Measurements from ENCODE around the gene TTC21B.
"Not testable (repeated sequence)": the region's sequence is repeated elsewhere in the genome, so short reads cannot be mapped to it uniquely, and the experiment has no call there.

The TTC21B gene

DNA sequence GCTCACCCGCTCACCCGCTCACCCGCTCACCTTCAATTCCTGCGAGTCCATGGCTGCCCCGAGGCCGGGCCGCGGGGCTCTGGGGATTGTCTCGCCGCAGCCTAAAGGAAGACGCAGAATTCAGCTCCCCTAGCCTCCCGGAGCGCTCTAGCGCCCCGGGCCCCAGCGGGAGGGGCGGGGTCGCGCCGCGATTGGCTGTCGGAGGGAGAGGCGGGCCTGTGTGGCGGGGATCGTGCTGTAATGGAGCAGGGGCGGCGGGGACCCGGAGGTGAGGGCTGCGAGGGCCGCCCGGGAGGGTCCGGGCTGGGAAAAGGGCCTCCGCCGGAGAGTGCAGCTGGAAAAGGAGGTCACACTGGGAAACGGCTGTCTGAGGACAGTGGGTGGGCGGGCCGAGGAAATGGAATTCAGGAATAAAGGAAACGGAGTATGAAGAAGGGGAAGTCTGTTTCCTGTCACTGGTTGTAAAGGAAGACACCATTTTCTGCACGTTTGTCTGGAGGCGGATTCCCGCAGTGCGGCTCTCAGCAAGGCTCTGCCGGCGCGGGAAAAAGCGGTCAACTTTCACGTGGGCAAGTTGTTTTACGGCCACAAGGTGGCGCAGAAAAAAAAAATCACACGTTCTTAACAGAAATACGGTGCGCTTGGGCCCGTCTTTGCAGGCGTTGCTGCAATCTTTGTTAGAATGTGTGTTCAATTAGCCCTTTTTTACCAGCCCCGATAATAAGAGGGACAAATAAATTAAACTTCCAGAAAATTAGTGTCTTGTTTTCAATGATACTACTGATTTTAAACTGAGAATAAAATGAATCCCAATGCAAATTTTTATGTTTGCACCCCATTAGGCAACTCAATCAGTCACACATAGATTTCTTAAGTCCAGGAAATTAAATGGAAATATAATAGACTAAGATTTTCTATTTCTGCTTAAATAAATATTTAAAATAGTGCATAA is at the start of gene TTC21B:
TSS of gene TTC21B (minus strand) at position 122 of the 952 bp plus-strand sequence. CDS start at position 51, 71 bp downstream.
- Histone ChIP-seq H3K4me3 (peak within 1 kb of the TSS; percentile 82), H3K4me1 (peaks cover 21% of the 10 kb centered on the region), H3K27me3 (ENCODE audit: low read depth) (no peaks in the 10 kb centered on the region), H3K36me3 (replicated peaks) (peaks cover under 1% of the 10 kb centered on the region), H3K9me3 (no peaks in the 10 kb centered on the region)
- peak; percentile 89 to 98 for DNase-seq (ENCODE audit: low spot score in 2 of 2)
- in situ Hi-C loops (cut with MboI; ENCODE audit: low sequenced_read_pairs), result loop anchor here (10.0 kb wide), 1 partner anchor 171 kb away; the partner anchor contains the start of gene SCN1A

- Histone ChIP-seq H3K4me1 (peaks cover 16% of the 10 kb centered on the region), H3K9me3 (no peaks in the 10 kb centered on the region), H3K4me3 (no peak overlapping the region), H3K27me3 (ENCODE audit: low read depth) (no peaks in the 10 kb centered on the region), H3K36me3 (replicated peaks) (no peaks in the 10 kb centered on the region)
- in situ Hi-C loops (cut with MboI; ENCODE audit: low sequenced_read_pairs), result no loop called here
- peak; percentile 43 to 94 for DNase-seq (ENCODE audit: low spot score in 2 of 2)
These were observed 46.8 kb upstream of the TTC21B start for GRCh38 chr2:166000401-166000800.

GRCh38 chr2:165990846-165991245 is 37.3 kb upstream of the TTC21B start:
- Histone ChIP-seq H3K4me3 (no peak overlapping the region), H3K27me3 (ENCODE audit: low read depth) (no peaks in the 10 kb centered on the region), H3K4me1 (peaks cover 5% of the 10 kb centered on the region), H3K9me3 (no peaks in the 10 kb centered on the region), H3K36me3 (replicated peaks) (no peaks in the 10 kb centered on the region)
- in situ Hi-C loops (cut with MboI; ENCODE audit: low sequenced_read_pairs), result no loop called here
- no peak for DNase-seq (ENCODE audit: low spot score in 2 of 2)

- Histone ChIP-seq H3K9me3 (no peaks in the 10 kb centered on the region), H3K4me3 (no peak overlapping the region), H3K27me3 (ENCODE audit: low read depth) (no peaks in the 10 kb centered on the region), H3K36me3 (replicated peaks) (no peaks in the 10 kb centered on the region), H3K4me1 (peaks cover 5% of the 10 kb centered on the region)
- DNase-seq (ENCODE audit: low spot score in 2 of 2), result no peak
- in situ Hi-C loops (cut with MboI; ENCODE audit: low sequenced_read_pairs), result no loop called here
These were observed 36.3 kb upstream of the TTC21B start for GRCh38 chr2:165989851-165990250.

GRCh38 chr2:165985120-165985519 is 31.5 kb upstream of the TTC21B start:
- H3K9me3 ChIP-seq, result no peaks in the 10 kb centered on the region
- no peak overlapping the region for H3K4me3 ChIP-seq
- in situ Hi-C loops (cut with MboI; ENCODE audit: low sequenced_read_pairs), result no loop called here
- peaks cover 5% of the 10 kb centered on the region for H3K4me1 ChIP-seq
- DNase-seq (ENCODE audit: low spot score in 2 of 2), result no peak
- H3K36me3 ChIP-seq (replicated peaks), result no peaks in the 10 kb centered on the region
- no peaks in the 10 kb centered on the region for H3K27me3 ChIP-seq (ENCODE audit: low read depth)

- H3K27me3 ChIP-seq (ENCODE audit: low read depth); DNase-seq (ENCODE audit: low spot score in 2 of 2); H3K4me1 ChIP-seq; in situ Hi-C loops (cut with MboI; ENCODE audit: low sequenced_read_pairs); H3K9me3 ChIP-seq; H3K4me3 ChIP-seq; H3K36me3 ChIP-seq (replicated peaks): not testable (repeated sequence)
These were observed 18.6 kb upstream of the TTC21B start for GRCh38 chr2:165972161-165972560.

- no peak overlapping the region for H3K4me3 ChIP-seq
- DNase-seq (ENCODE audit: low spot score in 2 of 2), result no peak
- no peaks in the 10 kb centered on the region for H3K36me3 ChIP-seq (replicated peaks)
- in situ Hi-C loops (cut with MboI; ENCODE audit: low sequenced_read_pairs), result no loop called here
- no peaks in the 10 kb centered on the region for H3K27me3 ChIP-seq (ENCODE audit: low read depth)
- H3K9me3 ChIP-seq, result no peaks in the 10 kb centered on the region
- H3K4me1 ChIP-seq, result no peaks in the 10 kb centered on the region
These were observed 17.1 kb upstream of the TTC21B start for GRCh38 chr2:165970663-165971062.

DNA sequence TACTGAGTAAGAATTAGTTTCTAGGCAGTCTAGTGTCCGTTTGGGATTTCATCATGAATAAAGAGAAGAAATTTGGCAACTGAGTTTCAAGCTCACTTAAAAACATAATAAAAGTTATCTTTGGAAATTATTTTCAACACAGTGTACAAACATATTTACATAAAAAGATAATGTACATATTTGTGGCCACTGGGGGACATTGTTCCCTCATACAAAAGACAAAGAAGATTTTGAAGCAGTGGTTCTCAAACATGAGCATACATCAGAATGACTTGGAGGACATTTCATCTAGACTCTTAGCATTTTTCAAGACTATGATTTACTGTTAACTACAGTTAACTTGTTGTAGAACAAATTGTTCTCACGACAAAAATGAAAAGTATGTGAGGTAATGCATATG is 15.7 kb upstream of the TTC21B start:
- no peaks in the 10 kb centered on the region for H3K36me3 ChIP-seq (replicated peaks)
- in situ Hi-C loops (cut with MboI; ENCODE audit: low sequenced_read_pairs), result no loop called here

DNA sequence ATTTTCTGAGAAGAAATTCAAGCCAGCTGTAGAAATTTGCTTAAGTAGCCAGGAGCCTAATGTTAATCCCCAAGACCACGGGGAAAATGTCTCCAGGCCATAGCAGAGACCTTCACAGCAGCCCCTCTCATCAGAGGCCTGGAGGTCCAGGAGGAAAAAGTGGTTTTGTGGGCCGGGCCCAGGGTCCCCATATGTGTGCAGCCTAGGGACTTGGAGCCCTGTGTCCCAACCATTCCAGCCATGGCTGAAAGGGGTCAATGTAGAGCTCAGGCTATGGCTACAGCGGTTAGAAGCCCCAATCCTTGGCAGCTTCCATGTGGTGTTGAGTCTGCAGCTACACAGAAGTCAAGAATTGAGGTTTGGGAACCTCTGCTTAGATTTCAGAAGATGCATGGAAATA is 14.2 kb upstream of the TTC21B start:
- DNase-seq (ENCODE audit: low spot score in 2 of 2), result no peak
- Histone ChIP-seq H3K27me3 (ENCODE audit: low read depth) (no peaks in the 10 kb centered on the region), H3K4me3 (no peak overlapping the region), H3K9me3 (no peaks in the 10 kb centered on the region), H3K4me1 (no peaks in the 10 kb centered on the region), H3K36me3 (replicated peaks) (no peaks in the 10 kb centered on the region)
- in situ Hi-C loops (cut with MboI; ENCODE audit: low sequenced_read_pairs), result no loop called here

More for the DNA sequence above, 15.7 kb upstream of the TTC21B start:
- Histone ChIP-seq H3K4me3 (no peak overlapping the region), H3K9me3 (no peaks in the 10 kb centered on the region), H3K4me1 (no peaks in the 10 kb centered on the region), H3K27me3 (ENCODE audit: low read depth) (no peaks in the 10 kb centered on the region)
- DNase-seq (ENCODE audit: low spot score in 2 of 2), result no peak

- Histone ChIP-seq H3K4me3 (no peak overlapping the region), H3K27me3 (ENCODE audit: low read depth) (no peaks in the 10 kb centered on the region), H3K4me1 (no peaks in the 10 kb centered on the region), H3K36me3 (replicated peaks) (no peaks in the 10 kb centered on the region), H3K9me3 (no peaks in the 10 kb centered on the region)
- in situ Hi-C loops (cut with MboI; ENCODE audit: low sequenced_read_pairs), result no loop called here
- no peak for DNase-seq (ENCODE audit: low spot score in 2 of 2)
These were observed 8.2 kb upstream of the TTC21B start for GRCh38 chr2:165961818-165962217.

GRCh38 chr2:165959371-165959770 is 5.8 kb upstream of the TTC21B start:
- DNase-seq (ENCODE audit: low spot score in 2 of 2), result no peak
- no peaks in the 10 kb centered on the region for H3K36me3 ChIP-seq (replicated peaks)
- no peak overlapping the region for H3K4me3 ChIP-seq
- H3K9me3 ChIP-seq, result no peaks in the 10 kb centered on the region
- H3K27me3 ChIP-seq (ENCODE audit: low read depth), result no peaks in the 10 kb centered on the region
- in situ Hi-C loops (cut with MboI; ENCODE audit: low sequenced_read_pairs), result loop anchor here (10.0 kb wide), 1 partner anchor 165 kb away; the partner anchor contains the start of gene SCN1A
- H3K4me1 ChIP-seq, result peaks cover 3% of the 10 kb centered on the region

- H3K9me3 ChIP-seq, result no peaks in the 10 kb centered on the region
- peaks cover 6% of the 10 kb centered on the region for H3K4me1 ChIP-seq
- in situ Hi-C loops (cut with MboI; ENCODE audit: low sequenced_read_pairs), result loop anchor here (10.0 kb wide), 1 partner anchor 166 kb away; the partner anchor contains the start of gene SCN1A
- no peak overlapping the region for H3K4me3 ChIP-seq
- H3K36me3 ChIP-seq (replicated peaks), result no peaks in the 10 kb centered on the region
- no peak for DNase-seq (ENCODE audit: low spot score in 2 of 2)
- no peaks in the 10 kb centered on the region for H3K27me3 ChIP-seq (ENCODE audit: low read depth)
These were observed 4.9 kb upstream of the TTC21B start for GRCh38 chr2:165958313-165958960.

DNA sequence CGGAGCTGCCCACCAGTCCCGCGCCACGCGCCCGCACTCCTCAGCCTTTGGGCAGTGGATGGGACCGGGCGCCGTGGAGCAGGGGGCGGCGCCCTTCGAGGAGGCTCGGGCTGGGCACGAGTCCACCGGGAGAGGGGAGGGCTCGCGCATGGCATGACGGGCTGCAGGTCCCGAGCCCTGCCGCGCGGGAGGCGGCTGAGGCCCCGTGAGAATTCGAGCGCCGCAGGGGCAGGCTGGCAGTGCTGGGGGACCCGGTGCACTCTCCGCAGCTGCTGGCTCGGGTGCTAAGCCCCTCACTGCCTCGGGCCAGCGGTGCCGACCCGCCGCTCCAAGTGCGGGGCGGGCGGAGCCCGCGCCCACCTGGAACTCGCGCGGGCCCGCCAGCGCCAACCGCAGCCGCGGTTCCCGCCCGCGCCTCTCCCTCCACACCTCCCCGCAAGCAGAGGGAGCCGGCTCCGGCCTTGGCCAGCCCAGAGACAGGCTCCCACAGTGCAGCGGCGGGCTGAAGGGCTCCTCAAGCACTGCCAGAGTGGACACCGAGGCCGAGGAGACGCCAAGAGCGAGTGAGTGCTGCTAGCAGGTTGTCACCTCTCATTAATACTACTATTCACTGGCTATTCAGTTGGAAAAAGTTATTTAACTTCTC is 3.6 kb upstream of the TTC21B start:
- Histone ChIP-seq H3K4me1 (peaks cover 13% of the 10 kb centered on the region), H3K36me3 (replicated peaks) (no peaks in the 10 kb centered on the region), H3K4me3 (no peak overlapping the region), H3K27me3 (ENCODE audit: low read depth) (no peaks in the 10 kb centered on the region), H3K9me3 (no peaks in the 10 kb centered on the region)
- in situ Hi-C loops (cut with MboI; ENCODE audit: low sequenced_read_pairs), result loop anchor here (10.0 kb wide), 1 partner anchor 168 kb away; the partner anchor contains the start of gene SCN1A
- DNase-seq (ENCODE audit: low spot score in 2 of 2), result no peak

Data from HAP-1 (cell line).